ENCODE results near the gene CFAP58. TPM values are rescaled to one million over a fixed set of nuclear protein-coding genes. Genes with fewer than 3 reads are reported as not detected.
A peak's percentile ranks its signal among the peaks of the same experiment; 100 is the strongest.

CFAP58 gene
- total and polyA plus RNA-seq, 5 donors from 2014 or later: 0.51 TPM; not detected in 4

GRCh38 chr10:104317726-104318299 lies 35.8 kb upstream of the CFAP58 start:
- Mint-ChIP-seq H3K4me1 (peaks cover 6 to 63% (median 43%) of the 10 kb centered on the region in 4 donors), H3K27ac (peak overlapping the region in 1 of 3 donors; percentile 81), H3K36me3 (peaks cover 14% of the 10 kb centered on the region), H3K4me3 (peak overlapping the region in 1 of 4 donors; percentile 43), H3K27me3 (no peaks in the 10 kb centered on the region), H3K9me3 (no peaks in the 10 kb centered on the region)
- DNase-seq: no peak
- H3K36me3 ChIP-seq (ENCODE audit: control insufficient read depth, insufficient read depth, low read length): peaks cover 45% of the 10 kb centered on the region
- H3K4me1 ChIP-seq (ENCODE audit: control insufficient read depth, insufficient read depth, low read length, poor library complexity, severe bottlenecking): peaks cover 35% of the 10 kb centered on the region
- no peak overlapping the region for H3K4me3 ChIP-seq (ENCODE audit: low read depth, low read length)
- H3K27ac ChIP-seq (ENCODE audit: insufficient read depth, low read length, poor library complexity, severe bottlenecking): no peak overlapping the region
- ATAC-seq (ENCODE audit: low read depth in 2 of 2): no peak
- no peaks in the 10 kb centered on the region for H3K27me3 ChIP-seq (ENCODE audit: control insufficient read depth, insufficient read depth, low read length)
- no peaks in the 10 kb centered on the region for H3K9me3 ChIP-seq (ENCODE audit: control insufficient read depth in 2 of 2, low read length in 2 of 2)

GRCh38 chr10:104318326-104318725 lies 35.3 kb upstream of the CFAP58 start:
- Histone ChIP-seq H3K4me3 (ENCODE audit: low read depth, low read length) (no peak overlapping the region), H3K27me3 (ENCODE audit: control insufficient read depth, insufficient read depth, low read length) (no peaks in the 10 kb centered on the region), H3K9me3 (ENCODE audit: control insufficient read depth in 2 of 2, low read length in 2 of 2) (no peaks in the 10 kb centered on the region), H3K36me3 (ENCODE audit: control insufficient read depth, insufficient read depth, low read length) (peaks cover 40% of the 10 kb centered on the region), H3K27ac (ENCODE audit: insufficient read depth, low read length, poor library complexity, severe bottlenecking) (no peak overlapping the region), H3K4me1 (ENCODE audit: control insufficient read depth, insufficient read depth, low read length, poor library complexity, severe bottlenecking) (peaks cover 40% of the 10 kb centered on the region)
- Mint-ChIP-seq H3K9me3 (no peaks in the 10 kb centered on the region), H3K27ac (peak overlapping the region in 1 of 3 donors; percentile 81), H3K36me3 (peaks cover 10% of the 10 kb centered on the region), H3K4me3 (peak overlapping the region in 2 of 4 donors; percentile 43 to 57), H3K4me1 (peaks cover 10 to 68% (median 48%) of the 10 kb centered on the region in 4 donors), H3K27me3 (no peaks in the 10 kb centered on the region)
- ATAC-seq (ENCODE audit: low read depth in 2 of 2) (no peak), DNase-seq (no peak)

GRCh38 chr10:104318810-104319741 lies 34.6 kb upstream of the CFAP58 start:
- H3K27me3 Mint-ChIP-seq: no peaks in the 10 kb centered on the region
- H3K36me3 Mint-ChIP-seq: peaks cover 5% of the 10 kb centered on the region
- peaks cover 48% of the 10 kb centered on the region for H3K4me1 ChIP-seq (ENCODE audit: control insufficient read depth, insufficient read depth, low read length, poor library complexity, severe bottlenecking)
- no peaks in the 10 kb centered on the region for H3K27me3 ChIP-seq (ENCODE audit: control insufficient read depth, insufficient read depth, low read length)
- no peaks in the 10 kb centered on the region for H3K9me3 Mint-ChIP-seq
- peak overlapping the region; percentile 71 to 81 (median 80) for H3K27ac Mint-ChIP-seq
- no peak overlapping the region for H3K27ac ChIP-seq (ENCODE audit: insufficient read depth, low read length, poor library complexity, severe bottlenecking)
- no peak overlapping the region for H3K4me3 ChIP-seq (ENCODE audit: low read depth, low read length)
- no peak overlapping the region for H3K4me3 Mint-ChIP-seq
- DNase-seq: no peak
- H3K4me1 Mint-ChIP-seq: peaks cover 10 to 72% (median 56%) of the 10 kb centered on the region in 4 donors
- peaks cover 32% of the 10 kb centered on the region for H3K36me3 ChIP-seq (ENCODE audit: control insufficient read depth, insufficient read depth, low read length)
- no peak for ATAC-seq (ENCODE audit: low read depth in 2 of 2)
- H3K9me3 ChIP-seq (ENCODE audit: control insufficient read depth in 2 of 2, low read length in 2 of 2): no peaks in the 10 kb centered on the region

- Histone ChIP-seq H3K4me3 (ENCODE audit: low read depth, low read length) (peak overlapping the region; percentile 39), H3K4me1 (ENCODE audit: control insufficient read depth, insufficient read depth, low read length, poor library complexity, severe bottlenecking) (peaks cover 69% of the 10 kb centered on the region), H3K36me3 (ENCODE audit: control insufficient read depth, insufficient read depth, low read length) (peaks cover 12% of the 10 kb centered on the region), H3K27me3 (ENCODE audit: control insufficient read depth, insufficient read depth, low read length) (no peaks in the 10 kb centered on the region), H3K9me3 (ENCODE audit: control insufficient read depth in 2 of 2, low read length in 2 of 2) (no peaks in the 10 kb centered on the region), H3K27ac (ENCODE audit: insufficient read depth, low read length, poor library complexity, severe bottlenecking) (peak overlapping the region; percentile 30)
- H3K9me3 Mint-ChIP-seq: no peaks in the 10 kb centered on the region
- H3K4me1 Mint-ChIP-seq: peaks cover 15 to 92% (median 69%) of the 10 kb centered on the region in 4 donors
- H3K4me3 Mint-ChIP-seq: peak overlapping the region in 2 of 4 donors; percentile 80 to 85
- H3K27ac Mint-ChIP-seq: peak overlapping the region; percentile 20 to 98 (median 97)
- no peaks in the 10 kb centered on the region for H3K27me3 Mint-ChIP-seq
- DNase-seq: no peak
- peaks cover 11% of the 10 kb centered on the region for H3K36me3 Mint-ChIP-seq
- no peak for ATAC-seq (ENCODE audit: low read depth in 2 of 2)
Observed at GRCh38 chr10:104321226-104321625, 32.4 kb upstream of the CFAP58 start.

- Mint-ChIP-seq H3K27me3 (no peaks in the 10 kb centered on the region), H3K36me3 (peaks cover 13% of the 10 kb centered on the region), H3K4me3 (peak overlapping the region; percentile 22 to 85 (median 81)), H3K4me1 (peaks cover 19 to 98% (median 74%) of the 10 kb centered on the region in 4 donors), H3K9me3 (no peaks in the 10 kb centered on the region), H3K27ac (peak overlapping the region; percentile 66 to 98 (median 97))
- ATAC-seq (ENCODE audit: low read depth in 2 of 2): peak; percentile 38 to 54
- peaks cover 76% of the 10 kb centered on the region for H3K4me1 ChIP-seq (ENCODE audit: control insufficient read depth, insufficient read depth, low read length, poor library complexity, severe bottlenecking)
- peak in 2 of 3 donors; percentile 25 to 57 for DNase-seq
- H3K27ac ChIP-seq (ENCODE audit: insufficient read depth, low read length, poor library complexity, severe bottlenecking): peak overlapping the region; percentile 73
- H3K36me3 ChIP-seq (ENCODE audit: control insufficient read depth, insufficient read depth, low read length): peaks cover 12% of the 10 kb centered on the region
- peak overlapping the region; percentile 39 for H3K4me3 ChIP-seq (ENCODE audit: low read depth, low read length)
- no peaks in the 10 kb centered on the region for H3K27me3 ChIP-seq (ENCODE audit: control insufficient read depth, insufficient read depth, low read length)
- H3K9me3 ChIP-seq (ENCODE audit: control insufficient read depth in 2 of 2, low read length in 2 of 2): no peaks in the 10 kb centered on the region
Observed at GRCh38 chr10:104321725-104322415, 31.8 kb upstream of the CFAP58 start.

GRCh38 chr10:104322416-104322782 lies 31.2 kb upstream of the CFAP58 start:
- peak in 1 of 3 donors; percentile 78 for DNase-seq
- H3K27me3 Mint-ChIP-seq: no peaks in the 10 kb centered on the region

GRCh38 chr10:104323085-104323484 lies 30.5 kb upstream of the CFAP58 start:
- peaks cover 13% of the 10 kb centered on the region for H3K36me3 Mint-ChIP-seq
- Histone ChIP-seq H3K27me3 (ENCODE audit: control insufficient read depth, insufficient read depth, low read length) (no peaks in the 10 kb centered on the region), H3K4me1 (ENCODE audit: control insufficient read depth, insufficient read depth, low read length, poor library complexity, severe bottlenecking) (peaks cover 88% of the 10 kb centered on the region), H3K9me3 (ENCODE audit: control insufficient read depth in 2 of 2, low read length in 2 of 2) (no peaks in the 10 kb centered on the region), H3K36me3 (ENCODE audit: control insufficient read depth, insufficient read depth, low read length) (peaks cover 6% of the 10 kb centered on the region), H3K4me3 (ENCODE audit: low read depth, low read length) (peak overlapping the region; percentile 39), H3K27ac (ENCODE audit: insufficient read depth, low read length, poor library complexity, severe bottlenecking) (peak overlapping the region; percentile 73)
- H3K9me3 Mint-ChIP-seq: peaks cover 0 to 1% (median 0%) of the 10 kb centered on the region in 7 donors
- H3K4me1 Mint-ChIP-seq: peaks cover 19 to 98% (median 81%) of the 10 kb centered on the region in 4 donors
- peak overlapping the region; percentile 88 to 98 (median 97) for H3K27ac Mint-ChIP-seq
- no peak for DNase-seq
- H3K27me3 Mint-ChIP-seq: no peaks in the 10 kb centered on the region
- peak overlapping the region; percentile 74 to 85 (median 81) for H3K4me3 Mint-ChIP-seq
- no peak for ATAC-seq (ENCODE audit: low read depth in 2 of 2)

More at GRCh38 chr10:104322416-104322782, 31.2 kb upstream of the CFAP58 start:
- Histone ChIP-seq H3K4me1 (ENCODE audit: control insufficient read depth, insufficient read depth, low read length, poor library complexity, severe bottlenecking) (peaks cover 81% of the 10 kb centered on the region), H3K27me3 (ENCODE audit: control insufficient read depth, insufficient read depth, low read length) (no peaks in the 10 kb centered on the region), H3K4me3 (ENCODE audit: low read depth, low read length) (peak overlapping the region; percentile 39), H3K9me3 (ENCODE audit: control insufficient read depth in 2 of 2, low read length in 2 of 2) (no peaks in the 10 kb centered on the region), H3K36me3 (ENCODE audit: control insufficient read depth, insufficient read depth, low read length) (peaks cover 12% of the 10 kb centered on the region), H3K27ac (ENCODE audit: insufficient read depth, low read length, poor library complexity, severe bottlenecking) (peak overlapping the region; percentile 73)
- peak overlapping the region; percentile 74 to 85 (median 81) for H3K4me3 Mint-ChIP-seq
- peak; percentile 23 to 52 for ATAC-seq (ENCODE audit: low read depth in 2 of 2)
- H3K36me3 Mint-ChIP-seq: peaks cover 13% of the 10 kb centered on the region
- peaks cover 0 to under 1% (median 0%) of the 10 kb centered on the region in 7 donors for H3K9me3 Mint-ChIP-seq
- peak overlapping the region; percentile 88 to 98 (median 97) for H3K27ac Mint-ChIP-seq
- H3K4me1 Mint-ChIP-seq: peaks cover 19 to 98% (median 77%) of the 10 kb centered on the region in 4 donors

All from CD4-positive, CD25-positive, alpha-beta regulatory T cell (primary cell).